Measurements from ENCODE around the gene BANF2.
"Not testable (repeated sequence)": the region's sequence is repeated elsewhere in the genome, so short reads cannot be mapped to it uniquely, and the experiment has no call there.

BANF2 gene

GRCh38 chr20:17773619-17774018 lies 73.9 kb downstream of the BANF2 start:
- no peak for DNase-seq
- no peak for TF ChIP-seq GATA1 (IDR thresholded peaks at IDR 0.05; ENCODE audit: low read depth, low read length)
- TF ChIP-seq POLR2A (IDR thresholded peaks at IDR 0.05; ENCODE audit: low read length): no peak

DNA sequence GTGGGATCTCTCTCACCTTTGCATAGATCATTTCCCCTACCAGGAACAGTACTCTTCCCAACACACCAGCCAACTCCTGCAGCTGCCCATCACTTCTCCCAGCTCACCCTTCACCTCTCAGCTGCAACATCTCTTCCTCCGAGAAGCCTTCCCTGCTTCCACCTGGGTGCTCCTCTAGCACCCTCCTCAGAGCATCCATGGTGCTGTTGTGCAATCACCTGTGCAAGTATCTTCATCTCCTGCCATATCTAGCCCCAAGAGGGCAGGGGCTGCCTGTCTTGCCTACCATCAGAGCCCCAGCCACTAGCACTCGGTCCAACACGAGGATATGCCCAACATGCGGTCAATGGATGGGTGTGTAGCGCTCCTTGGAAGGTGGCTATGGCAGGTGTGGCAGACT lies 75.8 kb downstream of the BANF2 start:
- TF ChIP-seq POLR2A (IDR thresholded peaks at IDR 0.05; ENCODE audit: low read length): no peak
- no peak for TF ChIP-seq GATA1 (IDR thresholded peaks at IDR 0.05; ENCODE audit: low read depth, low read length)
- DNase-seq: no peak

- TF ChIP-seq POLR2A (IDR thresholded peaks at IDR 0.05; ENCODE audit: low read length): no peak
- DNase-seq: no peak
Measured at GRCh38 chr20:17776551-17776950, 76.8 kb downstream of the BANF2 start.

DNA sequence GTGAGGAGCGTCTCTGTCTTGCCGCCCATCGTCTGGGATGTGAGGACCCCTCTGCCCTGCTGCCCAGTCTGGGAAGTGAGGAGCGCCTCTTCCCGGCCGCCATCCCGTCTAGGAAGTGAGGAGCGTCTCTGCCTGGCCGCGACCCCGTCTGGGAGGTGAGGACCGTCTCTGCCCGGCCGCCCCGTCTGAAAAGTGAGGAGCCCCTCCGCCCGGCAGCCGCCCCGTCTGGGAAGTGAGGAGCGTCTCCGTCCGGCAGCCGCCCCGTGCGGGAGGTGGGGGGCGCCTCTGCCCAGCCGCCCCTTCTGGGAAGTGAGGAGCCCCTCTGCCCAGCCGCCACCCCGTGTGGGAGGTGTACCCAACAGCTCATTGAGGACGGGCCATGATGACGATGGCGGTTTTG lies 79.2 kb downstream of the BANF2 start:
- DNase-seq: not testable (repeated sequence)

GRCh38 chr20:17782768-17783167 lies 83.0 kb downstream of the BANF2 start:
- TF ChIP-seq POLR2A (IDR thresholded peaks at IDR 0.05; ENCODE audit: low read length) (no peak), GATA1 (IDR thresholded peaks at IDR 0.05; ENCODE audit: low read depth, low read length) (no peak)
- no peak for DNase-seq

- no peak for DNase-seq
- TF ChIP-seq GATA1 (IDR thresholded peaks at IDR 0.05; ENCODE audit: low read depth, low read length) (no peak), POLR2A (IDR thresholded peaks at IDR 0.05; ENCODE audit: low read length) (no peak)
Measured at GRCh38 chr20:17783671-17784070, 83.9 kb downstream of the BANF2 start.

- TF ChIP-seq POLR2A (IDR thresholded peaks at IDR 0.05; ENCODE audit: low read length): no peak
- no peak for TF ChIP-seq GATA1 (IDR thresholded peaks at IDR 0.05; ENCODE audit: low read depth, low read length)
- no peak for DNase-seq
Measured at GRCh38 chr20:17785007-17785406, 85.2 kb downstream of the BANF2 start.
